Measurements from ENCODE around the gene TTYH3. TPM values are rescaled to one million over a fixed set of nuclear protein-coding genes. Genes with fewer than 3 reads are reported as not detected.
"Not testable (repeated sequence)": the region's sequence is repeated elsewhere in the genome, so short reads cannot be mapped to it uniquely, and the experiment has no call there.

The TTYH3 gene
- total RNA-seq, 2 donors from 2014 or later, result 11.2 to 32.0 TPM

DNA sequence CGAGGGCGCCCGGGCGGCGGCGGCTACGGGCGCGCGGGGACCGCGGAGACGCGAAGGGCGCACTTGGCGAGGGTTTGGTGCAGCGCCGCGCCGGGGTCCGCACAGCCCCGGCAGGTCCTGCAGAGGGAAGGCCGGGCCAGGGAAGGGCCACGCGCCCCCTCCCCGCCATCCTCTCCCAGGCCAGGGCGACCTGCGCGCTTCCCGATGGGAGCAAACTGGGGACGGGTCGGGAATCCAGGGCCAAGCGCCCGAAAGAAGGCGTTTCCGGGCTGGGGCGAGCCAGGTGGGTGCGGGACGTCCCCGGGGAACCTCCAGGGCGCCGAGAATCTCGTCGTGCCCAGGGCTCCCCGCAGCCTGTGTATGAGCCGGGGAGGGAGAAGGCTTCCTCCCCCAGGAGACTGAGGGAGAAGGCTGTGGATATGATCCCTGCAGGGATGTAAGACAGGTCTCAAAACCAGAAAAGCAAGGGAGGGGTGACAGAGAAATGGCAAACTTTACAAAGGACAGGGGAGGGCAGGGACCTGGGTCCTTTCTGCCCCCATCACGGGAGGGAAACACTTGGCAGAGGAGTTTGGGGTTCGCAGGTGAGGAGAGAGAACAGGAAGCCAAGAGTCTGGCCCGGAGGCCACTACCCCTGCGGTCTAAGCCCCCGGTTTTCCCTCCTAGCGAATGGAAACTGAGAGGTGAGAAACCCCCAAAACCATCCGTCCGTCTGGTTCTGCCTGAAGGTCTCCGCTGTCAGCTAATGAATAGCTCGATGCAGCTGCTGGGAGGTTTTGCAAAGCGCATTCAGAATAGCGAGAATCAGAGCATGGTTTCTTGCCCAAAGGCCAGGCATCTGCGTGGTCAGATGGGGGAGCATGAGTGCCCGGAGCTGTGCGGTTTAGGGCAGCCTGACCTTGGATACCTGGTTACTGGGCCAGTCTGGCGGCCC, 56.9 kb downstream of the TTYH3 start:
- Histone ChIP-seq H3K9me3 (no peaks in the 10 kb centered on the region), H3K27ac (no peak overlapping the region), H3K36me3 (replicated peaks in 1 of 2; ENCODE audit: insufficient read depth in 1 of 2, low read depth in 2 of 2) (no peaks in the 10 kb centered on the region), H3K4me3 (no peak overlapping the region), H3K27me3 (peaks cover 0 to 18% of the 10 kb centered on the region in 2 donors), H3K4me1 (peaks cover 20% of the 10 kb centered on the region)
- TF ChIP-seq CTCF (IDR thresholded peaks at IDR 0.05), result no peak
- no peak for TF ChIP-seq POLR2A (IDR thresholded peaks at IDR 0.05)
- WGBS, 2 donors, result 3 to 11% methylated on average over 16 to 51 of the region's 62 CpGs
- DNase-seq (no peak), ATAC-seq (no peak)
- intact Hi-C loops (cut with DNase I), result no loop called here

DNA sequence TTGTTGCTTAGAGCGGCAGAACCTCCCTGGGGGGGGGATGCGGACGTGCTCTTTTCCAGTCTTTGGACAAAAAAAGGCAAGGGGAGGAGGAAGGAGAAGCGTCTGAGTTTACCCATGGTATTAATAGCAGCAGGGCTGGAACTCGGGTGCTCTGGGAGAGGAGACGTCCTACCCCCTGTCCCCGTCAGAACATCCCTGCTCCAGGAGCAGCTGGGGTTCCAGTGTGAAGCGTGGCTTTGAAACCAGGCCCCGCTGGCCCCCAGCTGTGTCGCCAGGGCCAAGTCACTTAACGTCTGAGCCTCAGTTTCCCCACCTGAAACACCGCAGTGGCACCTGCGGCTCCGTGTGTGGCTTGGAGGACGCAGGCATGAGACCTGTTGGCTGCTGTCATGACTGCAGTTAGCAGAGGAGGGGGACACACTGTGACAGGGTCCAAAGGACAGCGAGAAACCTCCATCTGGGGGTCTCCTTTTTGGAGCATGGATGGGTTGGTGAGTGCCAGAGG, 57.6 kb downstream of the TTYH3 start:
- intact Hi-C loops (cut with DNase I), result no loop called here

DNA sequence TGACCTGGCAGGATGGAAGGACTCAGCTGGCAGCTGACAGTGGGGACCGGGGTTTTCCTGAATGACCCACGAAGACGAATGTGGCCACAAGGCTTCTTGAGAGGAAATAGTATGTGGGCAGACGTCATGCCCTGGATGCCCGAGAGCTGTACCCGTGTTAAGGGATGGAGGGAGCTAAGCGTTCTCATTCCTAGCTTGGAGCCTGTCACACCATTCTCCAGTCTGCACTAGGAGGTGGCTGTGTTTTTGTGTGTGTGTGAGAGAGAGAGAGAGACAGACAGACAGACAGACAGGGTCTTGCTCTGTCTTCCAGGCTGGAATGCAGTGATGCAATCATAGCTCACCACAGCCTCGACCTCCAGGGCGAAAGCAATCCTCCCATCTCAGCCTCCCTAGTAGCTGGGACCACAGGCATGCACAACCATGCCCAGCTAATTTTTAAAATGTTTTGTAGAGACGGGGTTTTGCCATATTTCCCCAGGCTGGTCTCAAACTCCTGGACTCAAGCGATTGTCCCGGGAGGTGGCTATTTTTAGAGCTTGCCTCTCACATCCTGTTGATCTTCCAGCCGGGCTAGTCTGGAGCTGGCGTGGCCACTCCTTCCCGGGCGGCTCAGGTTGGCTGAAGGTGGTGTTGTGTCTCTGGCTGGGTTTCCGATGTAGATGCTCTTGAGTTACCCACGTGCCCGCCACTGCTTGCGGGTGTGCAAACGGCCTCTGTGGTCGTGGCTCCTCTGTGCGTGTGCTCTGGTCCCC, 58.3 kb downstream of the TTYH3 start:
- 56 to 62% methylated on average over 15 to 23 of the region's 23 CpGs for WGBS, 2 donors
- Histone ChIP-seq H3K27me3 (peaks cover 0 to 18% of the 10 kb centered on the region in 2 donors), H3K36me3 (replicated peaks in 1 of 2; ENCODE audit: insufficient read depth in 1 of 2, low read depth in 2 of 2) (no peaks in the 10 kb centered on the region), H3K4me1 (peaks cover 20% of the 10 kb centered on the region), H3K4me3 (no peak overlapping the region), H3K9me3 (no peaks in the 10 kb centered on the region), H3K27ac (no peak overlapping the region)
- intact Hi-C loops (cut with DNase I), result no loop called here
- no peak for TF ChIP-seq CTCF (IDR thresholded peaks at IDR 0.05)
- no peak for TF ChIP-seq POLR2A (IDR thresholded peaks at IDR 0.05)
- no peak for DNase-seq
- ATAC-seq, result no peak

More for the DNA sequence above, 57.6 kb downstream of the TTYH3 start:
- Histone ChIP-seq H3K27ac (no peak overlapping the region), H3K4me3 (no peak overlapping the region), H3K27me3 (peaks cover 0 to 18% of the 10 kb centered on the region in 2 donors), H3K4me1 (peaks cover 20% of the 10 kb centered on the region), H3K9me3 (no peaks in the 10 kb centered on the region), H3K36me3 (replicated peaks in 1 of 2; ENCODE audit: insufficient read depth in 1 of 2, low read depth in 2 of 2) (no peaks in the 10 kb centered on the region)
- DNase-seq (no peak), ATAC-seq (no peak)
- no peak for TF ChIP-seq POLR2A (IDR thresholded peaks at IDR 0.05)
- TF ChIP-seq CTCF (IDR thresholded peaks at IDR 0.05), result no peak
- WGBS, 2 donors, result 38 to 43% methylated on average over 9 to 16 of the region's 16 CpGs

GRCh38 chr7:2691011-2691707, 59.4 kb downstream of the TTYH3 start:
- Histone ChIP-seq H3K36me3 (replicated peaks in 1 of 2; ENCODE audit: insufficient read depth in 1 of 2, low read depth in 2 of 2) (no peaks in the 10 kb centered on the region), H3K27me3 (peaks cover 0 to 18% of the 10 kb centered on the region in 2 donors), H3K4me3 (no peak overlapping the region), H3K27ac (no peak overlapping the region), H3K9me3 (no peaks in the 10 kb centered on the region), H3K4me1 (peaks cover 20% of the 10 kb centered on the region)
- TF ChIP-seq POLR2A (IDR thresholded peaks at IDR 0.05) (no peak), CTCF (IDR thresholded peaks at IDR 0.05) (no peak)
- DNase-seq (no peak), ATAC-seq (no peak)
- 82 to 83% methylated on average over 18 of the region's 18 CpGs for WGBS, 2 donors
- intact Hi-C loops (cut with DNase I), result no loop called here

- WGBS, 2 donors, result 85 to 86% methylated on average over 23 of the region's 23 CpGs
- H3K4me3 ChIP-seq; intact Hi-C loops (cut with DNase I); ATAC-seq; H3K36me3 ChIP-seq (replicated peaks in 1 of 2; ENCODE audit: insufficient read depth in 1 of 2, low read depth in 2 of 2); H3K27ac ChIP-seq; H3K9me3 ChIP-seq; DNase-seq: not testable (repeated sequence)
- H3K4me1 ChIP-seq, result peaks cover 20% of the 10 kb centered on the region
- H3K27me3 ChIP-seq, result peaks cover 0 to 18% of the 10 kb centered on the region in 2 donors
Observed at GRCh38 chr7:2691932-2692439, 60.2 kb downstream of the TTYH3 start.
